Osteocyte (in vitro differentiated cells): ENCODE measurements around the gene CARF. TPM values are rescaled to one million over a fixed set of nuclear protein-coding genes. Genes with fewer than 3 reads are reported as not detected.
A peak's percentile ranks its signal among the peaks of the same experiment; 100 is the strongest.

Source experiments
- DNase-seq: peaks from one replicate; pipeline ENCODE4 v3.0.0; 2021; ENCODE audit warnings: mixed read lengths; ENCODE audit not compliant: unreplicated experiment; ENCODE audit errors: extremely low spot score
- H3K27ac Mint-ChIP-seq: one replicate; pipeline ENCODE4 v1.8.0; 2021; ENCODE audit warnings: mild to moderate bottlenecking, mixed read lengths; ENCODE audit not compliant: unreplicated experiment
- H3K27me3 Mint-ChIP-seq: one replicate; pipeline ENCODE4 v1.8.0; 2021; ENCODE audit warnings: mixed read lengths; ENCODE audit not compliant: unreplicated experiment
- H3K36me3 Mint-ChIP-seq: one replicate; pipeline ENCODE4 v1.8.0; 2021; ENCODE audit warnings: mixed read lengths; ENCODE audit not compliant: unreplicated experiment
- H3K4me1 Mint-ChIP-seq: one replicate; pipeline ENCODE4 v1.8.0; 2021; ENCODE audit warnings: mixed read lengths; ENCODE audit not compliant: unreplicated experiment
- H3K4me3 Mint-ChIP-seq: one replicate; pipeline ENCODE4 v1.8.0; 2021; ENCODE audit warnings: mild to moderate bottlenecking, moderate library complexity, mixed read lengths; ENCODE audit not compliant: unreplicated experiment
- H3K9me3 Mint-ChIP-seq: one replicate; pipeline ENCODE4 v1.8.0; 2021; ENCODE audit warnings: mixed read lengths; ENCODE audit not compliant: unreplicated experiment
- total RNA-seq: library from RNA; stranded (reverse); gene quantifications from 2 replicates; pipeline ENCODE4 v1.2.1, GENCODE V29; 2021
- TF ChIP-seq, protein P1 (sequence below): fragments of 200-600 bp; sonication (generic); IDR thresholded peaks from 2 replicates; pipeline ENCODE4 v1.5.0; 2021; ENCODE audit warnings: antibody characterized with exemption, mild to moderate bottlenecking, moderate library complexity

The CARF gene
- total RNA-seq, 1 donor from 2014 or later, result 16.6 TPM

GRCh38 chr2:202932425-202933138 is 20.5 kb downstream of the CARF start:
- Mint-ChIP-seq H3K36me3 (peaks cover 22% of the 10 kb centered on the region), H3K27me3 (no peaks in the 10 kb centered on the region), H3K4me3 (no peak overlapping the region), H3K9me3 (no peaks in the 10 kb centered on the region), H3K4me1 (peaks cover 24% of the 10 kb centered on the region), H3K27ac (peak overlapping the region; percentile 83)
- DNase-seq, result peak; percentile 87
- TF ChIP-seq, protein P1, sequence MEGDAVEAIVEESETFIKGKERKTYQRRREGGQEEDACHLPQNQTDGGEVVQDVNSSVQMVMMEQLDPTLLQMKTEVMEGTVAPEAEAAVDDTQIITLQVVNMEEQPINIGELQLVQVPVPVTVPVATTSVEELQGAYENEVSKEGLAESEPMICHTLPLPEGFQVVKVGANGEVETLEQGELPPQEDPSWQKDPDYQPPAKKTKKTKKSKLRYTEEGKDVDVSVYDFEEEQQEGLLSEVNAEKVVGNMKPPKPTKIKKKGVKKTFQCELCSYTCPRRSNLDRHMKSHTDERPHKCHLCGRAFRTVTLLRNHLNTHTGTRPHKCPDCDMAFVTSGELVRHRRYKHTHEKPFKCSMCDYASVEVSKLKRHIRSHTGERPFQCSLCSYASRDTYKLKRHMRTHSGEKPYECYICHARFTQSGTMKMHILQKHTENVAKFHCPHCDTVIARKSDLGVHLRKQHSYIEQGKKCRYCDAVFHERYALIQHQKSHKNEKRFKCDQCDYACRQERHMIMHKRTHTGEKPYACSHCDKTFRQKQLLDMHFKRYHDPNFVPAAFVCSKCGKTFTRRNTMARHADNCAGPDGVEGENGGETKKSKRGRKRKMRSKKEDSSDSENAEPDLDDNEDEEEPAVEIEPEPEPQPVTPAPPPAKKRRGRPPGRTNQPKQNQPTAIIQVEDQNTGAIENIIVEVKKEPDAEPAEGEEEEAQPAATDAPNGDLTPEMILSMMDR, result no peak

DNA sequence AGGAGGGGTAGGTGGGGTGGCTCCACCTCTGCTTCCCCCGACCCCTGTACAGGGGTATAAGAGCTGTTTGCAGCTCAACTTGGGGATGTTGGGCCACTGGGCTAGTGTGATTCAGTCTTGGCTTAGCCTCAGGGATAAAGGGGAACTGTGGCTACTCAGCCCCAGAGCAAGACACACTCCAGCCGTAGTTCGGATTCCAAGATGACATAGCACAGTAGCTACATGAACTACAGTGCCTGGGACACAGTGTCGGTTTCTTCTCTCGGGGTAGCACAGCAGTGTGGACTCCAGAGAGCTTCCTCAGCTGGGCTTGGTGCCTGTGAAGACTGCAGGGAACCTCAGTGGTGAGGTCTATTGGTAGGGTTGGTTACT is 21.1 kb downstream of the CARF start:
- Mint-ChIP-seq H3K27me3 (no peaks in the 10 kb centered on the region), H3K4me3 (peak overlapping the region; percentile 10), H3K36me3 (peaks cover 20% of the 10 kb centered on the region), H3K4me1 (peaks cover 24% of the 10 kb centered on the region), H3K9me3 (no peaks in the 10 kb centered on the region), H3K27ac (peak overlapping the region; percentile 83)
- TF ChIP-seq, protein P1, result no peak
- no peak for DNase-seq

DNA sequence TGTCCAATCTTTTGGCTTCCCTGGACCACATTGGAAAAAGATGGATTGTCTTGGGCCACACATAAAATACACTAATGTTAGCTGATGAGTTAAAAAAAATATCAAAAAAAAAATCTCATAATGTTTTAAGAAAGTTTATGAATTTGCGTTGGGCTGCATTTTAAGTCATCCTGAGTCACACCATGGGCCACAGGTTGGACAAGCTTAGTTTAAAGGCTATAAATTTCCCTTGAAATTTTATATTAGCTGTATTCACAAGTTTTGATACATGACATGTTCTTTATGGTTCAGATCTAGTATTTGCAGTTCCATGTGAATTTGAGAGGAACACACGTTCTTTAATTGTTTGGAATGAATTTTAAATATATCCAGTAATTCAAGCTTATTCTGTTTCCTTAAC is 21.9 kb downstream of the CARF start:
- Mint-ChIP-seq H3K4me3 (no peak overlapping the region), H3K27ac (peak overlapping the region; percentile 83), H3K4me1 (peaks cover 24% of the 10 kb centered on the region), H3K27me3 (no peaks in the 10 kb centered on the region), H3K9me3 (no peaks in the 10 kb centered on the region), H3K36me3 (peaks cover 26% of the 10 kb centered on the region)
- TF ChIP-seq, protein P1, result no peak
- DNase-seq, result no peak

GRCh38 chr2:202934456-202934855 is 22.4 kb downstream of the CARF start:
- TF ChIP-seq, protein P1, result no peak
- H3K9me3 Mint-ChIP-seq, result no peaks in the 10 kb centered on the region
- peaks cover 25% of the 10 kb centered on the region for H3K36me3 Mint-ChIP-seq
- no peak overlapping the region for H3K4me3 Mint-ChIP-seq
- no peak overlapping the region for H3K27ac Mint-ChIP-seq
- no peak for DNase-seq
- peaks cover 24% of the 10 kb centered on the region for H3K4me1 Mint-ChIP-seq
- no peaks in the 10 kb centered on the region for H3K27me3 Mint-ChIP-seq

DNA sequence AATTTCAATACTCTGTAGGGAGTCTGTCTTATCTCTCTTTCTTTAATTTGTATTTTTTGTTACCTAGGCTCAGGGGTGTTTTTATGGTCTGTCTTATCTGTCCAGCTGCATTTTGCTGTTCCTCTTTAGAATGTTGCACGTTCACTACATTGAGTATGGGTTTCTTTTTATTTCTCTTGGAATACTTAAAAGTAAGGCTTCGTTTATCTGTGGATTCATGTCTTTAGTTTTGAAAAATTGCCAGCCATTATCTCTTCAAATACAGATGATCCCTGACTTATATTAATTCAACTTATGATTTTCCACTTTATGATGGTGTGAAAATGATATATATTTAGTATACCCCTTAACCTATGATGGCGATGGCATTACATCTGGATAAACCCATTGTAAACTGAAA is 26.9 kb downstream of the CARF start:
- DNase-seq, result no peak
- Mint-ChIP-seq H3K27ac (no peak overlapping the region), H3K9me3 (no peaks in the 10 kb centered on the region), H3K4me1 (no peaks in the 10 kb centered on the region), H3K27me3 (no peaks in the 10 kb centered on the region), H3K36me3 (peaks cover 27% of the 10 kb centered on the region), H3K4me3 (no peak overlapping the region)
- TF ChIP-seq, protein P1, result no peak
